AML-193 (cell line): ENCODE measurements around the gene PPP2R5C.
"Not testable (repeated sequence)": the region's sequence is repeated elsewhere in the genome, so short reads cannot be mapped to it uniquely, and the experiment has no call there.

Experiments
- DNase-seq, 2 experiments: peaks; one replicate each; lab custom pipeline; 2025; lab: John Stamatoyannopoulos, UW

Gene PPP2R5C

DNA sequence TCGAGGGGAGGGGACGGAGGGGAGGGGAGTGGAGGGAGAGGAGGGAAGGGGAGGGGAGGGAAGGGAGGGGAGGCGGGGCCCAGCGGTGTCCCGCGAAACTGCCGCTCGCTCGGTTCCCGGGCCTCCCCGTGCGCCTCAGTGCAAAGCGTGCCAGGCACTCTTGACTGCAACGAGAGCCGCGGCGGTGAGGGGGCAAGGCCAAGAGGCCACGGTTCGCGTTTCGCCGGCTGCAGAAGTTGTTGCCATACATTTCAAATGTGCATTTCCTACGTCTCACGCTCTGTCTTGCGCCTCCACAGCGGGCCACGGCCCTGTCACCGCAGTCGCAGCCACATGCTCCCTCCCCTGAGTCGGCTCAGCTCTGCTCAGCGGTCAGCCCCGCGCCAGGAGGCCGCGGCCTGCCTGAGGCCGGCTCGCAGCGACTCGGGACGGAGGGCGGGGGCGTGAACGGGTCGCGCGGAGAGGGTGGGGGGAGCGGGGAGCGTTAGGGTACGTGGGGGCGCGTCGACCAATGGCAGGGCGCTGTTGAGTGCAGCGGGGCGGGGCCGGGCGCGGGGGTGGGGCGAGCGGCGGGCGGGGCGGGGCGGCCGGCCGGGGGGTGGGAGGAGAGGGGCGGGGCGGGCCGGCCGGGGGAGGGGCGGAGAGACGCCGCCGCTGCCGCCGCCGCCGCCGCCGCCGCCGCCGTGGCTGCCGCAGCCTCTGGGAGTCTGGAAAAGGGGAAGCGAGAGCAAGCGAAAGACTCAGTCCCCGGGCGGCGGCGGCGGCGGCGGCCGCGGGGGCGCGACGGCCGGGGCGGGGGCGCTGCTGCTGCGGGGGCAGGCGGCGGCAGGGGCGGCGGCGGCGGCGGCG lies at the start of gene PPP2R5C:
TSS of gene PPP2R5C (plus strand) at position 678 of the 849 bp plus-strand sequence. CDS start 185 bp downstream, outside the sequence.
- DNase-seq, result peak; percentile 74 to 75

DNA sequence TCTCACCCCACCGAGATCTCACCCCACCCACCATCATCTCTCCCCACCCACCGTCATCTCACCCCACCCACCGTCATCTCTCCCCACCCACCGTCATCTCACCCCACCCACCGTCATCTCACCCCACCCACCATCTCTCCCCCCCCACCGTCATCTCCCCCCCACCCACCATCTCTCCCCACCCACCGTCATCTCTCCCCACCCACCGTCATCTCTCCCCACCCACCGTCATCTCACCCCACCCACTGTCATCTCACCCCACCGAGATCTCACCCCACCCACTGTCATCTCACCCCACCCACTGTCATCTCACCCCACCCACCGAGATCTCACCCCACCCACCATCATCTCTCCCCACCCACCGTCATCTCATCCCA lies 49.7 kb upstream of the PPP2R5C start:
- not testable (repeated sequence) for DNase-seq

DNA sequence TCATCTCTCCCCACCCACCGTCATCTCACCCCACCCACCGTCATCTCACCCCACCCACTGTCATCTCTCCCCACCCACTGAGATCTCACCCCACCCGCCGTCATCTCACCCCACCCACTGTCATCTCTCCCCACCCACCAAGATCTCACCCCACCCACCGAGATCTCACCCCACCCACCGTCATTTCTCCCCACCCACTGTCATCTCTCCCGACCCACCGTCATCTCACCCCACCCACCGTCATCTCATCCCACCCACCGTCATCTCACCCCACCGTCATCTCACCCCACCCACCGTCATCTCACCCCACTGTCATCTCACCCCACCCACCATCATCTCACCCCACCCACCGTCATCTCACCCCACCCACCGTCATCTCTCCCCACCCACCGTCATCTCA lies 49.2 kb upstream of the PPP2R5C start:
- not testable (repeated sequence) for DNase-seq

DNA sequence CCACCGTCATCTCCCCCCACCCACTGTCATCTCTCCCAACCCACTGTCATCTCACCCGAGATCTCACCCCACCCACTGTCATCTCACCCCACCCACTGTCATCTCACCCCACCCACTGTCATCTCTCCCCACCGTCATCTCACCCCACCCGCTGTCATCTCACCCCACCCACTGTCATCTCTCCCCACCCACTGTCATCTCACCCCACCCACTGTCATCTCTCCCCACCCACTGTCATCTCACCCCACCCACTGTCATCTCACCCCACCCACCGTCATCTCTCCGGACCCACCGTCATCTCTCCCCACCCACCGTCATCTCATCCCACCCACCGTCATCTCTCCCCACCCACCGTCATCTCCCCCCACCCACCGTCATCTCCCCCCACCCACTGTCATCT lies 48.4 kb upstream of the PPP2R5C start:
- DNase-seq, result not testable (repeated sequence)

DNA sequence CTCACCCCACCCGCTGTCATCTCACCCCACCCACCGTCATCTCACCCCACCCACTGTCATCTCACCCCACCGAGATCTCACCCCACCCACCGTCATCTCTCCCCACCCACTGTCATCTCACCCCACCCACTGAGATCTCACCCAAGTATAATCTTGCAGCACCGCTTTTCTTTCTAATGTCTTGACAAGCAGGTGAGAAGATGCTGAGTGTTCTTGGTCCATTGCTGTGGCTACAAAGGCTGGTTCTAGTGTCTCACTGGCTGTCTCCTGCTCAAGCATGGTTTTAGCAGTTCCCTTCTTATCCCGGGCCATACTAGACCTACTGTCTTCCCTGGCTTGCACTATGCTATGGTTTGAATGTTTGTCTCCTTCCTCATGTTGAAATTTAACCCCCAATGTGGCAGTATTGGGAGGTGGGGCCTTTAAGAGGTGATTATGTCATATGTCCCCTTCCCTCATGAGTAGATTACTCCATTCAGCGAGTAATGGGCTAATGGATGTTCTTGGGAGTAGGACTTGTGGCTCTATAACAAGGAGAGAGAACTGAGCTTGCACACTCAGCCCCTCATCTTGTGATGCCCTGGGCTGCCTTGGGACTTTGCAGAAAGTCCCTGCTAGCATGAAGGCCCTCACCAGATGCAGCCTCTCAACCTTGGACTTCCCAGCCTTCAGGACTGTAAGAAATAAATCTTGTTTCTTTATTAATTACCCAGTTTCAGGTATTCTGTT lies 47.7 kb upstream of the PPP2R5C start:
- no peak for DNase-seq

DNA sequence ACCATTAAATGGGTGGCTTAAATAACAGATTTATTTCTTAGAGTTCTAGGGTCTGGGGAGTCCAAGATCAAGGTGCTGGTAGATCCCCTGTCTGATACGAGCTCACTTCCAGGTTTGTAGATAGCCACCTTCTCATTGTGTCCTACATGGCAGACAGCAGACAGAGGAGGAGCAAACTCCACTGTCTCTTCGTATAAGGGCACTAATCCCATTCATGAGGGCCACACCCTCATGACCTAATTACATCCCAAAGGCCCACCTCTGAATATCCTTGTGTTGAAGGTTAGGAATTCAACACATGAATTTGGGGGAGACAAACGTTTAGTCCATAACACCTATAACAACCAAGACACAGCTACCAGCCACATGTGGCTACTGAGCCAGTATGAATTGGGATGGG lies 47.1 kb upstream of the PPP2R5C start:
- DNase-seq, result no peak

DNA sequence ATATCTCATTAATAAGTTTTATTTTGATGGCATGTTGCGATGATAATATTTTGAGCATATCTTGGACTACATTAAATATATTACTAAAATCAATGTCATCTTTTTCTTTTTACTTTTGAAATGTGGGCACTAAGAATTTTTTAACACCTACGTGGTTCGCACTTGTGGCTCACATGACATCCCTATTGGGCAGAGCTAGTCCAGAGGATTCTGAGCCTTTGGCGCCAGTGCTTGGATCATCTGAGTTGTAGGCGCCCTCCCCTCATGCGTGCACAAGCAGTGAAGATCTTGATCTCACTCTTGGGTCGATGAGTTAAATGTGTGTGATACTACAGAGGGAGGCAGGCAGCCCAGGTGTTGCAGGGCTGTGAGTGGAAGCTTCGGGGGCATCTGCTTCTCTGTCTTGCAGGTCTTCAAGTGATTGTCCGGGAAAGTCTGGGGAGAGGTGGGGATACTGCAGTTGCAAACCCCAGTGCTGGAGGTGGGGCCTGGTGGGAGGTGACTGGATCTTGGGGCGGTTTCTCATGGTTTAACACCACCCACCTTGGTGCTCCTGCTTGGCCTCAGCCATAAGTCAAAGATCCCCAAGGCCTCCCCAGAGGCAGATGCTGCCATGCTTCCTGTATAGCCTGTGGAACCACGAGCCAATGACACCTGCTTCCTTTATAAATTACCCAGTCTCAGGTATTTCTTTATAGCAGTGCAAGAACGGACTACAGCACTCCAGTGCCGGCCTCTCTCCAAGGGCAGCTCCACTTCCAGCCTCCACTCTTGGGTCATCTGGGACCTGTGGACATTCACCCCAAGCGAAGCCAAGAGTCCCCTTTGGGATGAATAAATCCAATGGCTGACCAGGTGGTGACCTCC lies 46.1 kb upstream of the PPP2R5C start:
- no peak for DNase-seq

DNA sequence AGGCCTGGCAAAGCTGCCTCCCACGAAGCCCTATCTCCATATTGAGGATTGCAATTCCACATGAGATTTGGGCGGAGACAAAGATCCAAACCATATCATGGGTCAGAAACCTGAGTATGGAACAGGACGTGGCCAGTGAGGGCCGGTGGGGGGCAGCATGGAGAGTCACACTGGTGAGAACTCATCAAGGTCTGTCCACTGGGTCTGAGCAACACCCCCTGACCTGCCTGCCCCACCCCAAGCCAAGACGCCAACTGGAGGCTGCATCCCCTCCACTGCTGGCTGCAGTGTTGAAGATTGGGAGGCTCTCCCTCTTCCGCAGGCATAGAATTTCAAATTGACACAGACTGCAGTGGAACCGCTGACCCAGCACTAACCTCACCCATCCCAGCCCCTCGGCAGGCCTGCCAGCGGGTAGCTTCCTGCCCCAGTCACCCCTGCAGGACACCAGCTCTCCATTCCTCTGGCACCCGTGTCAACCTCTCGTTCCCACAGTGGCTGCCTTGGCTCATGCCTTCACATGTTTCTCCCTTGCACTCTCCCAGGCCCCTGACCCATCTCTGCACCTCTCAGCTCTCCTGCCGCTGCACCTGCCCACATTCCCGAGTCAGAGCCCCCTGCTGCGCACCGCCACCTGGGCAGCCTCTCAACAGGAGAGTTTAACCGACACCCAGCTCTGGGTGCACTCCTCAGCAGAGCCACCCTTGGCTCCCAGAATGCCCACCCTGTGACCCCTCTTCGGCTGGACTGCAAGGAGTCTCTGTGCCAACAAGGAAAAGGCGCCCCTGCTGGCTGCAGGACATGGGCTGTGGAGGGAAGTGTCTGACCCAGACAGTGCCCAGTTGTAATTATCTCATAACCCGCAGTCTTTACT lies 45.2 kb upstream of the PPP2R5C start:
- no peak for DNase-seq

DNA sequence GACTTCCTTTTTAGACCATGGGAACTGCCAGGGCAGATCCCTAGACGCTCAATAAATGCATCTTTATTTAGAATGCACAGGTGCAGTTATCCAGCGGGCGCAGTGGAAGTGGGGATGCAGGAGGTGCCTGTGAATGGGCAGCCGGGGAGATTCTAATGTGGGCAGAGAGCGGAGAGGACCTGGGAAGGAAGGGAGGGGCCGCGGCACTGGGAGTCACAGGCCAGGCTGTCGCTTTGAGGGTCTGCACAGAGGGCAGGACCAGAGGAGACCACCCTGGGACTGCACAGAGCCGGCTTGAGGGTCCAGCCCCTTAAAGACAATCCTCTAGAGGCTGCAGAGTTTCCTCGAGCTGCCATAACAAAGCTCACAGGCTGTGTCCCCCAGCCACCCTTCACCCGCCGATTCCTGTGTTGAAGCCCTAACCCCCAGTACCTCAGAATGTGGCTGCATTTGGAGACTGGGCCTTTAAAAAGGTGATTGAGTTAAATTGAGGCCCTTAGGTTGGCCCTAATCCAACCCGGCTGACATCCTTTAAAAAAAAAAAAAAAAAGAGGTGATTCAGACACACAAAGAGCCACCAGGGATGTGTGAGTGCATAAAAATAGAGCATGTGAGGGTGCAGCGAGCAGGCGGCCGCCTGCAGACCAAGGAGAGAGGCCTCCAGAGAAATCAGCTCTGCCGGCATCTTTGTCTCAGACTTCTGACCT lies 44.4 kb upstream of the PPP2R5C start:
- no peak for DNase-seq

DNA sequence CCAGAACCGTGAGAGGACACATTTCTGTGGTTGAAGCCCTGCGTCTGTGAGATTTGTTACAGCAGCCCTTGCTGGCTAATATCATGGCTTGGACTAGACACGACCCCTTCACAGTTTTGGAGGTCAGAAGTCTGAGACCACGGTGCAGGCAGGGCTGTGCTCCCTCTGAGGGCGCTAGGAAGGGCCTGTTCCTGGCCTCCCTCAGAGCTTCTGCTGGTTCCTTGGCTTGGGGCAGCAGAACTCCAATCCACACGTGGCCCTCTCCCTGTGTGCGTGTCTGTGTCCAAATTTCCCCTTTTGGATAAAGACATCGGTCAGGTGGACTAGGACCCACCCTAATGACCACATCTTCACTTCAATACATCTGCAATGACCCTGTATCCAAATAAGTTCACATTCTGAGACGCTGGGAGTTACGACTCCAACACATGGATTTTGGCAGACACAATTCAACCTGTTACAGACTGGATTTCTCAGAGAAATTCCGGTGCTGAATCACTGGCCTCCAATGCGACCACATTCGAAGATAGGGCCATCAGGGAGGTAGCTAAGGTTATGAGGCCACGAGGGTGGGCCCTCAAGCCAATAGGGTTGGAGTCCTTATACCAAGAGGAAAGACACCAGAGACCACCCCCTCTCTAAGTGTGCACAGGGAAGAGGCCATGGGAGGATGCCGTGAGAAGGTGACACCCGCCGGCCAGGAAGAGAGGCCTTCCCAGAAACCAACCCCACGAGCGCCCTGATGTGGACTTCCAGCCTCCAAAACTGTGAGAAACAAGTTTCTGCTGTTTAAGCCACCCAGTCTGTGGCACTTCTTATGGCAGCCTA lies 43.6 kb upstream of the PPP2R5C start:
- no peak for DNase-seq

DNA sequence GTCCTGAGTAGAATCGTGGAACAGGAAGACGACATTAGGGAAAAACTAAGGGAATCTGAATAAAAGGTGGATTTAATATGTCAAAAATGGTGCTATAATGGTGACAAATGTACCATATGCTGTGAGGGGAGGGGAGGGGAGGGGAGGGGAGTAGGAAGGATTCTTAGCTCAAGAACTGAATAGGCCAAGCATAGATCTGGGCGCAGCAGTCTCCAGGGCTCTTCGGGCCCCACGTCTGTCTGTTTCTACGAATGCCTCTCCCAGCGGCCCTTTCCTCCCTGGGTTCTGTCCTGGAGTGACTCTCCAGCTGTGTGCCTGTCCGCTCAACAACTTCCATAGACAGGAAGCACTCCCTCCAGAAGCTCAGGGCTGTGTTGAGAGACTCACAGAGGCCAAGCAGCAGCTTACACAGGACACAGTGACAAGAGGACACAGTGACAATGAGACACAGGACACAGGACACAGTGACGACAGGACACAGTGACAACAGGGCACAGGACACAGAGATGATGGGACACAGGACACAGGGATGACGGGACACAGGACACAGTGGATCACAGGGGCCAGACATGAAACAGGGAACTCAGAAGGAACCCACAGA lies 42.4 kb upstream of the PPP2R5C start:
- no peak for DNase-seq

DNA sequence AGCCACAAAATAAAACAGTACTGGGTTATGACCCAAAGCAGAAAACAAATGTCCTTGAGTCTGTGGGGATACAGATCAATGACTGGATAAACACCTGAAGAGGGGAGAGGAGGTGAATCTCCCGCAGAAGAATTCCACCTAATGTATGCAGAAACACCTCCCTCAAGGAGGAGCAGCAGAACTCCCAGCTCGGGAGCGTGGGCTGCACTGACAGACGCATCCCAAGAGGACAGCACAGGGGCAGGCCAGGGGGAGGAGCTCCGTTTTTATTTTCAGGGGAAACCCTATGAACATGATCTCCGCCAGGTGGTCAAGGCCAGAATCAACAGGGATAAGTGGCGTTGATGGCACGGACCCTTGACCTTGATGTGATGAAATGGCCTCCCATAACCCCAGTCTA lies 41.8 kb upstream of the PPP2R5C start:
- DNase-seq, result no peak

DNA sequence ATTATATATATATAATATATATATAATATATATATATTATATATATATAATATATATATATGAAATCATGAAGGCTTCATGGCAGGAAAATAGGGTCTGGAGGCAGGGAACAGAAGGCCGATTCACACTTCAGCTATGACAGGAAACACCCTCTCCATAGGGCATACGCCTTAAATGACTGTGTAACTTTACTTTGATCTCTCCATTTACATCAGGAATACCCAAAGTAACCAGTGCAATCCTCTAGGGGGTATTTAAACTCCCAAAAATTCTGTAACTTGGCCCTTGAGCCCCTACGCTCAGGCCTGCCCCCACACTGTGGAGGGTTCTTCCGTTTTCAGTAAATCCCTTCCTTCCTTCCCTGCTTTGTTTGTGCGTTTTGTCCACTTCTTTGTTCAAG lies 40.4 kb upstream of the PPP2R5C start:
- DNase-seq, result no peak

DNA sequence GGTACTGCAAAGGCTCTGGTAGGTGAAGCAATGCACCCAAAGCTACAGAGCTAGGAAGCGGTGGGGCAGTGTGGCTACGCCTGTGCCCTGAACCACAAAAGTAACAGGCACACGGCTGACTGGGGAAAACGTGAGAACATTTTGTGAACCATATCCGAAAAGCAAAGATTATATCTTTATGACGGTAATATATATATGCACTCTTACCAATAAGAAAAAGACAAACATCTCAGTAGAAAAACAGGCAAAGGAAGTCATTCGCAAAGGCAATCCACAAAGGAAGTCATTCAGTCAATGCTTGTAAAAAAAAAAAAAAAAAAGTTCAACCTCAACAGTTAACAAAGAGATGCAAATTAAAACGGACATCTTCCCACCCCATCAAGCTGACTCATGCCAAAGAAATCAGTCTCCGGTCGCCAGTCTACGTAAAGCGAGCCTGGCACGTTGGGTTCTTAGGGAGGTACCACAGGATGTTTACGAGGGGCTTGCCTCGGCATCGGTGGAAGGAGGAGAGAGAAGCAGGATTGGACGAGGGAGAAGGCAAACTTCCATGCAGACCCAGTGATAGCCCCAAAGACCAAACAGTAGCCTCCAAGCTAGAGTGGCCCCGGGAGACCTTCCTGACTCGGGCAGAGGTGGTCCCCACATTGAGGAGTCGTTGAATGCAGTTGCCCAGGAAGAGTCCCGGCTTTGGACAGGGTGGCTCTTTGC lies 39.4 kb upstream of the PPP2R5C start:
- peak; percentile 73 to 82 for DNase-seq

DNA sequence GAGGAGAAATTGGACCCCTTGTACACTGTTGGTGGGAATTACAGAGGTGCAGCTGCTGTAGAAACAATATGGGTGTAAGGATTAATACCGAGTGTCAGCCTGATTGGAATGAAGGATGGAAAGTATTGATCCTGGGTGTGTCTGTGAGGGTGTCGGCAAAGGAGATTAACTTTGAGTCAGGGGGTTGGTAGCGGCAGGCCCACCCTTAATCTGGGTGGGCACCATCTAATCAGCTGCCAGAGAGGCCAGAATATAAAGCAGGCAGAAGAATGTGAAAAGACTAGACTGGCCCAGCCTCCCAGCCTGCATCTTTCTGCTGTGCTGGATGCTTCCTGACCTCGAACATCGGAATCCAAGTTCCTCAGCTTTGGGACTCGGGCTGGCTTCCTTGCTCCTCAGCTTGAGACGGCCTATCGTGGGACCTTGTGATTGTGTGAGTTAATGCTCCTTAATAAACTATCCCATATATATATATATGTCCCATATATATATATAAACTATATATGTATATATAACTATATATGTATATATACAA lies 38.4 kb upstream of the PPP2R5C start:
- no peak for DNase-seq

DNA sequence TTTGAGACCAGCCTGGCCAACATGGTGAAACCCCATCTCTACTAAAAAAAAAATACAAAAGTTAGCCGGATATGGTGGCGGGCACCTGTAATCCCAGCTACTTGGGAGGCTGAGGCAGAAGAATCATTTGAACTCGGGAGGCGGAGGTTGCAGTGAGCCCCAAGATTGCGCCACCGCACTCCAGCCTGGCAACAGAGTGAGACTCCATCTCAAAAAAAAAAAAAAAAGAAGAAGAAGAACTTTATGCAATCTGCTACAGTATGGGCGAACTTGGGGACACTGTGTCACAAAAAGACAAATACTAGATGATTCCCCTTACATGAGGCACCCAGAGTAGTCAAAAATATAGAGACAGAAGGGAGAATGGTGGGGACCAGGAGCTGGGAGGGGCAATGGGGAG lies 35.9 kb upstream of the PPP2R5C start:
- peak; percentile 34 to 44 for DNase-seq

DNA sequence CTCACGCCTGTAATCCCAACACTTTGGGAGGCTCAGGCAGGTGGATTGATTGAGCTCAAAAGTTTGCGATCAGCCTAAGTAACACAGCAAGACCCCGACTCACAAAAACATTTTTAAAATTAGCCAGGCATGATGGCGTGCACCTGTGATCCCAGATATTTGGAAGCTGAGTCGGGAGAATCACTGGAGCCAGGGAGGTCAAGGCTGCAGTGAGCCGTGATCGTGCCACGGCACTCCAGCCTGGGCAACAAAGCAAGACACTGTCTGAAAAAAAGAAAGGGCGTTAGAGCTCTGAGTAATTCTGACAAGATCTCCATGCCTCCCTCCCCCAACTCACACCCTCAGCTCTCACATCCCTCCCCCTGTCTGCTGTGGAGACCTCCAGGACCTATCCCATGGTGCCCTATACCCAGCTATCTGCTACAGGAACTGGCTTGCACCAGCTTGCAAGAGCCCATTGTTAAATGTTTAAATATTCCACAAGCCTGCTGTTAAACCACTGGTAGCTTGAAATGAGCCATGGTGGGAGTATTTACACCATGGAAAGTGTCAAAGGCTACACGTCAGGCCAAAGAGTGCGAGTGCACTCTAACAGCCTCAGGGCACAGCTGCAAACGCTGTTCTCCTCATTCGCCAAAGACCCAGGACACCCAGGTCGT lies 35.1 kb upstream of the PPP2R5C start:
- DNase-seq, result no peak

DNA sequence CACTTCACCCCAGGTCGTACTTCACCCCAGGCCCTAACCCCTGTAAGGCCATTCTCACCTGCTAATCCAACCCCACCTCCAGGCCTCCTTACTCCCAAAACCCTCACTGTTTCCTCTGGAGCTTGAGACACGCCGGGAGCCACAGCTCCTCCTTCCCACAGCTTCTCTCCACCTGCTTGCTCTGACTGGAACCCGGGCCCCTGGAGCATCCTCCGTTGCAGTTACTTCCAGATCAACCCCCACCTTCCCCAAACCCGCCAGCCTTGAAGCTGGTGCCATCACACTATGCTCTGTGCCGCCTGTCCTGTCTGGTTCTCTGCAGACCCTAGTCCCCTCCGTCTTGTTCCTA lies 34.6 kb upstream of the PPP2R5C start:
- no peak for DNase-seq
